HepG2 (cell line): ENCODE data around the gene RNF5. TPM values are rescaled to one million over a fixed set of nuclear protein-coding genes. Genes with fewer than 3 reads are reported as not detected.

Source experiments
- ARNT2 ChIP-seq: sonication (generic); formaldehyde crosslinking; IDR thresholded peaks from 2 replicates; pipeline ENCODE4 v1.8.0; 2022; ENCODE audit warnings: mild to moderate bottlenecking, low read depth, missing genetic modification reagents, moderate library complexity
- CEBPZ ChIP-seq: IDR thresholded peaks from 2 replicates; pipeline ENCODE4 v1.6.1; 2012; ENCODE audit warnings: low read length, improper control_type of control experiment
- E2F1 ChIP-seq: sonication (generic); formaldehyde crosslinking; IDR thresholded peaks from 2 replicates; pipeline ENCODE4 v1.5.0; 2020; ENCODE audit warnings: missing genetic modification reagents
- HDAC1 ChIP-seq: sonication (generic); formaldehyde crosslinking; IDR thresholded peaks from 2 replicates; pipeline ENCODE4 v1.5.1; 2020; ENCODE audit warnings: mild to moderate bottlenecking, missing genetic modification reagents
- HMGXB4 ChIP-seq, 2 experiments: sonication (generic) in 1 of 2; formaldehyde crosslinking in 1 of 2; IDR thresholded peaks; 2 replicates each; pipeline versions ENCODE4 v1.4.0 to v1.6.1; 2018 to 2020; ENCODE audit warnings: missing genetic modification reagents in 2 of 2, borderline replicate concordance in 1 of 2, low read depth in 1 of 2, mild to moderate bottlenecking in 1 of 2, missing biosample characterization in 1 of 2
- HNF4A ChIP-seq: sonication (generic); formaldehyde crosslinking; IDR thresholded peaks from 2 replicates; pipeline ENCODE4 v1.4.0; 2020; ENCODE audit warnings: missing genetic modification reagents
- MAFF ChIP-seq: IDR thresholded peaks from 2 replicates; pipeline ENCODE4 v1.6.1; 2011; ENCODE audit warnings: low read depth, low read length, improper control_type of control experiment
- MNT ChIP-seq: fragments of 450-650 bp; IDR thresholded peaks from 2 replicates; pipeline ENCODE4 v1.6.1; 2016
- NCOA2 ChIP-seq: sonication (generic); formaldehyde crosslinking; IDR thresholded peaks from 2 replicates; pipeline ENCODE4 v1.8.0; 2022; ENCODE audit warnings: inconsistent platforms
- NFYC ChIP-seq: IDR thresholded peaks from 2 replicates; pipeline ENCODE4 v1.6.1; 2016; ENCODE audit warnings: missing genetic modification reagents, missing compliant biosample characterization
- RAD51 ChIP-seq: fragments of 450-650 bp; IDR thresholded peaks from 2 replicates; pipeline ENCODE4 v1.6.1; 2016; ENCODE audit warnings: borderline replicate concordance
- RFX1 ChIP-seq: fragments of 450-650 bp; IDR thresholded peaks from 2 replicates; pipeline ENCODE4 v1.6.1; 2017
- ZBTB8A ChIP-seq: sonication (generic); formaldehyde crosslinking; IDR thresholded peaks from 2 replicates; pipeline ENCODE4 v1.4.0; 2020; ENCODE audit warnings: mild to moderate bottlenecking, low read depth, missing genetic modification reagents, borderline replicate concordance
- ZNF614 ChIP-seq: IDR thresholded peaks from 2 replicates; pipeline ENCODE4 v1.6.1; 2018; ENCODE audit warnings: missing biosample characterization, missing genetic modification reagents, inconsistent platforms, borderline replicate concordance
- ZNF644 ChIP-seq: IDR thresholded peaks from 2 replicates; pipeline ENCODE4 v1.6.1; 2016; ENCODE audit warnings: low read depth
- polyA plus RNA-seq, 8 experiments: library from polyadenylated mRNA; depleted of rRNA in 3 of 8; stranded (reverse) in 7 of 8; unstranded in 1 of 8; fragments of >200 nt; fragmentation: Illumina TruSeq in 4 of 8; extraction: Trizol in 4 of 8; gene quantifications; 2 replicates each; pipeline versions ENCODE4 v1.2.1 to v1.2.3, GENCODE V29; 2011 to 2016; ENCODE audit warnings: low read depth in 4 of 8, missing spikeins in 1 of 8, mixed read lengths in 1 of 8; ENCODE audit not compliant: insufficient read depth in 1 of 8
- total RNA-seq, 5 experiments: library from RNA; depleted of rRNA; stranded (reverse); fragments of >200 nt; fragmentation: Illumina TruSeq; extraction: Trizol; gene quantifications; 2 replicates each; pipeline ENCODE4 v1.2.3, GENCODE V29; 2016; ENCODE audit warnings: low read depth in 1 of 5
- TF ChIP-seq, protein P1 (sequence below): sonication (generic); formaldehyde crosslinking; conservative IDR thresholded peaks from 2 replicates; pipeline ENCODE4 v1.4.0; 2020; ENCODE audit warnings: mild to moderate bottlenecking, missing genetic modification reagents, moderate library complexity

Gene RNF5
- total and polyA plus RNA-seq, 2 of the 13 experiments (the other 11 are each of a cell fraction or from before 2014, with no cell fraction given), result 98.0 to 131 TPM

DNA sequence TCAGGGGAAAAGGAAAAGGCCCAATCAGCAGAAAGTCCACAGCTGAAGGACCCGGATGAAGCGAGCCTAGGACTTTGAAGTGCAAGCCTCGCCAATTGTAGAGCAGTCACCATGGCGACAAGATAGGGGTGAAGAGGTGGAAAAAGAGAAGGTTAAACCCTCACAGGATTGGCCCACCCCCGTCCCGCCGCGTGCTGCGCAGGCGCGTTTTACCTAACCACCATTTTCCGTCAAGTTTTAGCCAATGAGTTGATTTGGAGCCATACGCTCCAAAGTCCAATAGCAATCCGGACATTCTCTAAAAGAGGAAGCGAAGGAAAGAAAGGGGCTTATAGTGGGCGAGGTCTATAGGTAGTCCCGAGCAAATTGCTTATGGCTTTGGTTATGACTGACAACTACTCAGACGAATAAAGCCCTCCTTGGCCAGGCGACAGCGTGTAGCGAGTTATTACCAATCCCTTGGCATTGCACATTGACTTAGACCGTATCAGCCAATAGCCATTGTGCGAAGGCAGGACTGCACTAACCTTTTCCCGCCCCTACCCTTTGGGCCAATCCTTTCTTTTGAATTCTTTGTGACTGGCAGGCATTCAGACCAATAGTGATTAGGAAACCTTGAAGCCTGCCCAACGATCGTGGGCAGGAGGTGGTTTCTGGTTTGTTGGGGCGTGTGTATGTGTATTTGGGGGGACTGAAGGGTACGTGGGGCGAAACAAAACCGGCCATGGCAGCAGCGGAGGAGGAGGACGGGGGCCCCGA lies at the start of gene RNF5 (continued):
- TF ChIP-seq ZNF644 (CRISPR knock-in tag), result peak; percentile 21; the same call in 1 of the 2 replicates
- TF ChIP-seq HNF4A (CRISPR knock-in tag), result peak; percentile 77
- peak; percentile 57; the same call in 1 of the 2 replicates for TF ChIP-seq MNT
- TF ChIP-seq CEBPZ, result peak; percentile 98
- no peak; the same call in 1 of the 2 replicates for TF ChIP-seq NCOA2 (CRISPR knock-in tag)
- peak; percentile 99 for TF ChIP-seq RFX1
- TF ChIP-seq HMGXB4 (CRISPR knock-in tag; IDR thresholded peaks at IDR 0.05; ENCODE audit: borderline replicate concordance in 1 of 2, low read depth in 1 of 2), result peak in 1 of 2 experiments; percentile 15; a peak in 1 of 4 replicates
- peak; percentile 14; the same call in 1 of the 2 replicates for TF ChIP-seq ZNF614 (CRISPR knock-in tag)
- 0 out of 2 replicates have a peak, but pooled peaks have one; percentile 38 for TF ChIP-seq ARNT2
- TF ChIP-seq E2F1 (CRISPR knock-in tag), result peak; percentile 34; the same call in 1 of the 2 replicates
- TF ChIP-seq HDAC1 (CRISPR knock-in tag), result peak; percentile 66
- peak; percentile 91 for TF ChIP-seq NFYC (CRISPR knock-in tag)
- TF ChIP-seq, protein P1, sequence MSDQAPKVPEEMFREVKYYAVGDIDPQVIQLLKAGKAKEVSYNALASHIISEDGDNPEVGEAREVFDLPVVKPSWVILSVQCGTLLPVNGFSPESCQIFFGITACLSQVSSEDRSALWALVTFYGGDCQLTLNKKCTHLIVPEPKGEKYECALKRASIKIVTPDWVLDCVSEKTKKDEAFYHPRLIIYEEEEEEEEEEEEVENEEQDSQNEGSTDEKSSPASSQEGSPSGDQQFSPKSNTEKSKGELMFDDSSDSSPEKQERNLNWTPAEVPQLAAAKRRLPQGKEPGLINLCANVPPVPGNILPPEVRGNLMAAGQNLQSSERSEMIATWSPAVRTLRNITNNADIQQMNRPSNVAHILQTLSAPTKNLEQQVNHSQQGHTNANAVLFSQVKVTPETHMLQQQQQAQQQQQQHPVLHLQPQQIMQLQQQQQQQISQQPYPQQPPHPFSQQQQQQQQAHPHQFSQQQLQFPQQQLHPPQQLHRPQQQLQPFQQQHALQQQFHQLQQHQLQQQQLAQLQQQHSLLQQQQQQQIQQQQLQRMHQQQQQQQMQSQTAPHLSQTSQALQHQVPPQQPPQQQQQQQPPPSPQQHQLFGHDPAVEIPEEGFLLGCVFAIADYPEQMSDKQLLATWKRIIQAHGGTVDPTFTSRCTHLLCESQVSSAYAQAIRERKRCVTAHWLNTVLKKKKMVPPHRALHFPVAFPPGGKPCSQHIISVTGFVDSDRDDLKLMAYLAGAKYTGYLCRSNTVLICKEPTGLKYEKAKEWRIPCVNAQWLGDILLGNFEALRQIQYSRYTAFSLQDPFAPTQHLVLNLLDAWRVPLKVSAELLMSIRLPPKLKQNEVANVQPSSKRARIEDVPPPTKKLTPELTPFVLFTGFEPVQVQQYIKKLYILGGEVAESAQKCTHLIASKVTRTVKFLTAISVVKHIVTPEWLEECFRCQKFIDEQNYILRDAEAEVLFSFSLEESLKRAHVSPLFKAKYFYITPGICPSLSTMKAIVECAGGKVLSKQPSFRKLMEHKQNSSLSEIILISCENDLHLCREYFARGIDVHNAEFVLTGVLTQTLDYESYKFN (CRISPR knock-in tag), result peak; percentile 79
- no peak for TF ChIP-seq RAD51
- TF ChIP-seq MAFF, result peak; percentile 99
- no peak for TF ChIP-seq ZBTB8A
